ENCODE data around the gene PTPRJ.

Gene PTPRJ

DNA sequence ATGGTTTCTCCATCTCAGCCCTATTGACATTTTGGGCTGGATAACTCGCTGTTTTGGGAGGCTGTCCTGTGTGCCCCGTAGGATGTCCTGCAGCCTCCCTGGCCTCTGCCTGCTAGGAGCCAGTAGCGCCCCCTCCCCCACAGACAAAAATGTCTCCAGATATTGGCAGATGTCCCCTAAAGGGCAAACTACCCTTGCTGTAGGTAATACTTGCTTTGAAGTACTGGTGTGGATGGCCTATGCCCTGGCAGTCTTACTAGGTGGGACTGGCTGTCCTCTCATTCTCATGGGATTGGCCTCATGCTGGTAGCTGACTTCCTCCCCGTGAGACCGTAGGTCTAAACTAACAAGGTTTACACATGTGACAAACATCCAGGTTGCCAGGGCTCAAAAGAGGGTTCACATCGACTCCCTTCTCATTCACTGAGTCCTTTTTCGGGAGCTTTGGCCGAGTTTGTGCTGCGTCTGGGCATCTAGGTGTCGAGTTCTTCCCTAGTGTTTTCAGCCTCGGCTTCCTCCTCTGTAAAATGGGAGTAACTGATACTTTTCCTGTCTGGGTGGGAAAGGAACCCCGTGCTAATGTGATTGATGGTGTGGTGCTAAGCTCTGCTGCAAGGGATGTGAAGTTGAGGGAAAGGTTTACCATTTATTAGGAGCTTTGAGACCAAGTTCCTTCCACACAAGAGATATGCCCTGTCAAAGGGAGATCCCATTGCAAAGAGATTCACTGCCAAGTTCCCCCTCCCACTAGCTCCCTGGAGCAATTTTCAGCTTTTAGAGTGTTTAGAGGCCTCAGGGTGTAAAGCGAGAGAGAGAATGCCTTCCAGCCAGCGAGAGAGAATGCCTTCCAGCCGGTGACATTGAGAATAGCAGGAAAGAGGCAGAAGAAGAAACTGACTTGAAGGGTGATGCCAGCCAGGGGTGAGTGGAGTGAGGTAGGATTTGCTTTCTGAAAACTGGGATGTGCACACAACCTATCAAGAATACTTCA is 17.0 kb downstream of the PTPRJ start:
- no peak for DNase-seq (ENCODE audit: low spot score)

GRCh38 chr11:47998345-47998732 is 18.0 kb downstream of the PTPRJ start:
- DNase-seq (ENCODE audit: low spot score) = no peak

DNA sequence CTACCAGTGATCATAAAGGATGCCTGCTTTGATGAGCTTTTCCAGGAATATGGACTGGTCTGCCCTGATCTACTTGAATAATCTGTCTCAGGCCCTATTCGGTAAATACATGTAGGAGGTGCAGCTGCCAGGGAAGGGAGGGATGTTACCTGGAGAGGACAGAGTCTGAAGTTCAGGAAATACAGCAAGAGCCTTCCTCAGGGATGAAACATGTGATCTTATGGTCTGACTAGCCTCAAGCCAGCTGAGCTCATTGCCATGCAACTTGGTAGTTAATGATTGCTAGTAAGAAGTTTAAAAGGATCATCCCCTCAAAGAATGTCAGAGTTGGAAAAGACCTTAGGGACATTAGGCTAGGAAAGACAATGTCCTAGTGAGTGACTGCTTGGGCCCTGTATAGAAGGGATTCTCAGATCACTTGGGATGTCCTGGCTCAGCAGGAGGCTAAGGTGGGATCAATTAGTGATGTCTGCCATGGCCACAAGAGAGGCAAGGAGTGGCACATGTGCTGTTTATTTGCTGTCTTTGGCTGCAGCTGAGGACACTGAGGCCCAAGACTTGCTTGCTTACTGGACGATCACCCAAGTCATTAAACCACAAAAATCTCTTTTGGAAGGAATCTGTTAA is 18.5 kb downstream of the PTPRJ start:
- no peak for DNase-seq (ENCODE audit: low spot score)

DNA sequence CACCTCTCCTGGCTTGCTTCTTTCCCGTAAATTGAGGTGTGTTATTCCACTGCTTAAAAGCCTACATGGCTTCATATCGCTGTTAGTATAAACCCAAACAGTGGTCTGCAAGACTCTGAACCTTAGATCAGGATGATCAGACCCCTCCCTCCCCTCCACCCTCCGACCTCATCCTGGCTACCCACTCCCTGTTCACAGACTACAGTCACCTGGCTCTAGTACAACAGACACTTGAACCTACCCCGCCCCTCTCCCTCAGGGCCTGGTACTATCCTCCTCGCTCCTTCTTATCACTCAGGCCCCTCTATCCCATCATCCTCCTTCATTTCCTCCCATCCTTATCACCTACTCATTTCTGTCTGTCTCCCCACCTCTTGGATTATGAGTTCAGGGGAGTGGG is 20.1 kb downstream of the PTPRJ start:
- DNase-seq (ENCODE audit: low spot score) = no peak

DNA sequence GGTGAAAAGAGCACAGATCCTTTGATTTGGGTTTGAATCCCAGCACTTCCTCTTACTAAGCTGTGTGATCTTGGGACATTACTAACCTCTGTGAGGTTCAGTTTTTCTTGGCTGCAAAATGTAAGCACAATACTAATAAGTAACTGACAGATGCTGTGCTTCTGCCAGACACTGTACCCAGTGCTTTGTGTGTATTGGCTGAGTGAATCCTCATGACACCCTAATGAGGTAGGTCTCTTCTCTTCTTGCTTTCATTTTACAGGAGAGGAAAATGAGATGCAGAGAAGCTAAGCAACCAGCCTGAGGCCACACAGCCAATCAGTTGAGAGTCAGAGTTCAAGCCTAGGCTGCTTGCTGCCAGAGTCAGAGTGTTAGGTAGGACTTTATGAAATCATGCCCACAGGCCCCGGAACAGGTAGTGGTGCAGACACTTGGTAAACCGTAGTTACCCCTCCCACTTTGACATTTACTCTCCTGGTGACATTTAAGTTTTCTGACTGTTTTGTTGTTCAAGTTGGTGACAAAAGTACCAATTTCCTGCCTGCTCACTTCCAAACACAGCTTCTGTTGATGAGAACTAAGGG is 21.2 kb downstream of the PTPRJ start:
- DNase-seq (ENCODE audit: low spot score) = no peak

- no peak for DNase-seq (ENCODE audit: low spot score)
These were observed 22.2 kb downstream of the PTPRJ start for GRCh38 chr11:48002561-48002960.

- no peak for DNase-seq (ENCODE audit: low spot score)
These were observed 23.6 kb downstream of the PTPRJ start for GRCh38 chr11:48003926-48004325.

DNA sequence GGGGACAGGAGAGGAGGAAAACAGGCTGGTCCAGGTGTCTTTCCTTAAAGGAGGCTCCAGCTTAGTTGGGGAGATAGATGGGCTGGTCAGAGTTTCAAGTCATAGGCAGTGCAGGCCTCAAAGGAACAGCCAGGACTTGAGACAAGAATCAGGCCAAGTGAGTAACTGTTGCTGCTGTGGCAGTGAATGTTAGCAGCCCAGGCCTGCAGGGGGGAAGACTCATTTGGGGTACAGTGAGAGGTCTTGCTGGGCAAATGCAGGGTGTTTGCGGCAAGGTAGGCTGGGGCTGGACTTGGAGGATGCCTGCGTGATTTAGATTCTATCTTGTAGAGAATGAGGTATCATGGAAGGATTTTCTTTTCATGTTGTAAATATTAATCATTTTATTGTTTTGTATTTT is 24.1 kb downstream of the PTPRJ start:
- no peak for DNase-seq (ENCODE audit: low spot score)

DNA sequence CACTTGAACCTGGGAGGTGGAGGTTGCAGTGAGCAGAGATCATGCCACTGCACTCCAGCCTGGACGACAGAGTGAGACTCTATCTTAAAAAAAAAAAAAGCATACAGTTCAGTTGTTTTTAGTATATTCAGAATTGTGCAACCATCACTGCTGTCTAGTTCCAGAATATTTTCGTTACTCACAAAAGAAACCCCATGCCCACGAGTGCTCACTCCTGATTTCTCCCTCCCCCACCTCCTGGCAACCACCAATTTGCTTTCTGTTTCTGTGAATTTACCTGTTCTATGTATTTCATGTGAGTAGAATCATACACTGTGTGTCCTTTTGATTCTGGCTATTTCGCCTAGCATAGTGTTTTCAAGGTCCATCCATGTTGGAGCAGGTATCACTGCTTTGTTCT is 24.8 kb downstream of the PTPRJ start:
- no peak for DNase-seq (ENCODE audit: low spot score)

- no peak for DNase-seq (ENCODE audit: low spot score)
These were observed 25.5 kb downstream of the PTPRJ start for GRCh38 chr11:48005831-48006270.

DNA sequence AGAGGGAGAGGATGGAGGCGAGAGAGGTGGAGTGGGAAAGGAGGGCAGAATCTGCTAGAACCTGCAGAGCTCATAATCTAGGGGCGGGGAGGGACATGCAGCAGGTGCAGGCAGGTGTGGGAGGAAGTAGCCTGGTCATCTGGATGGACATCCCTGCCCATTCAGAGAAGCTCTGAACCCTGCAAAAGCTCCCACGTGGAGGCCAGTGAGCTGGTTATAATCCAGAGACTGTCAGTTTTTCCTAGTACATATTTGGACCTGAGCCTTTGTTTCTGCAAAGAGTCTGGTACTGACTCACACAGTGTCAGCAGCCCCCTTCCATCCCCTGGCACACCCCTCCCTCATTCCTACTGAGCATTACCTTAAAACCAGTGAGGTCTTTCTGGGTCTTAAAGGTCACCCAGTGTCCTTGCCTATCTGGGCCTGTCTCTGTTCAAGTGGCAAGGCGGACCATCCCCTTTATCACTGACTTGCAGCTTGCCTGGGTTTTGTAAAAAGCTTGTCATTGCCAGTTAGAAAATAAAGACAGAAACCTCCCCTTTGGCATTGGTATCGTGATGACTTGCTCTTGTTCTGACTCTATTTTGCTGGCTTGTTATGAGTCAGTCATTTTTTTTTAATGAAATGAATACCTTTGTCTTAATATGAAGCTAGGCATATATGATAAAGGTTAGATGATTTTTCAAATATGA is 26.1 kb downstream of the PTPRJ start:
- DNase-seq (ENCODE audit: low spot score) = no peak

- DNase-seq (ENCODE audit: low spot score) = no peak
These were observed 27.3 kb downstream of the PTPRJ start for GRCh38 chr11:48007677-48008076.

GRCh38 chr11:48008951-48009270 is 28.6 kb downstream of the PTPRJ start:
- no peak for DNase-seq (ENCODE audit: low spot score)

- DNase-seq (ENCODE audit: low spot score) = no peak
These were observed 30.9 kb downstream of the PTPRJ start for GRCh38 chr11:48011102-48011797.

GRCh38 chr11:48011798-48012391 is 31.5 kb downstream of the PTPRJ start:
- DNase-seq (ENCODE audit: low spot score) = no peak

- DNase-seq (ENCODE audit: low spot score) = no peak
These were observed 33.0 kb downstream of the PTPRJ start for GRCh38 chr11:48013269-48013901.

DNA sequence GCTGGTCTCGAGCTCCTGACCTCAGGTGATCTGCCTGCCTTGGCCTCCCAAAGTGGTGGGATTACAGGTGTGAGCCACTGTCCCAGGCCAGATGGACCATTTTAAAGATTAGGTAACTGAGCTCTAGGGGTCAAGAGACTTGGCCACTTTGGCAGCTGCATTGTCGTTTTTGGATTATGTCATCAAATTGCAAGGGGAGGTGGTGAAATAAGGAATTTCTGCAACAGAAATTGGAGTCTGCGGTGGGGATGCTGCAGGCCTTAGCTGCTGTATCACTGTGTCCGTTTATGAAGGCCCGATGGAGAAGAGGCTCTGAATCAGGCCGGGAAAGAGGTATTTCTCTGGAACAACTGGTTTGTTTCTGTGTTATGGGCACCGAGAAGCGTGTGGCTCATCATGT is 34.6 kb downstream of the PTPRJ start:
- DNase-seq (ENCODE audit: low spot score) = no peak

DNA sequence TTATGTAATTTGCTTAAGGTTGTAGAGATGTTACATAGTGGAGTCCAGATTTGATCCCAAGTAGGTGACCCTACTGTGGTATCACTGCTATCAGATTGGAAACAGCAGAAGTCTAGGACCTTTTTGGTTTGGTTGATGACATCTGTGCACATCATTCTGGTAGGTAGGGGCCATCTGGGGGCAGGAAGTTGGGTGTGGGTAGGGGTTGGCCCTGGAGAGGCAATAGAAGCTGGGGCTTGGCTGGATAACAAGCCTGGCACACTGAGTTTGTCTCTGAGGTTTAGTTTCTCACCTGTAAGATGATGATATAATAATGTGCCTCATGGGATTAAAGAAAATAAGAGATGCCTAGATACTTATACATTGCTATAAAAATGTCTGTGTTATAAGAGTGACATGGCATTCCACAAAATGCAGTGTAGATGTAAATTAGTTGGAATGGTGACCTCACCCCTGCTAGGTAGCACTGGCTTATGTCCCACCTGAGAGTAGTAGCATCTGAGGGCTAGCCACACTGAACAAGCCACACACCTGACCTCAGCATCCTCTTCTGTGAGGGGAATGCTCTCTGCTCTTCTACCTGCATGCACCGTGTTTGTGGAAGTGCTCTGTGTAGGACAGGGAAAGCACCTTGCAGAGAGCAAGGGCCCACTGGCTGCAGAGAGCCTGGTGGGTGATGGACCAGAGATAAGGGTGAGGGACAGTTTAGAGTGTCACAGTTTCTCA is 36.9 kb downstream of the PTPRJ start:
- no peak for DNase-seq (ENCODE audit: low spot score)

GRCh38 chr11:48017831-48018527 is 37.6 kb downstream of the PTPRJ start:
- no peak for DNase-seq (ENCODE audit: low spot score)

Measured in pons (tissue), 1 donor.